Left ventricle myocardium inferior (tissue), 1 donor: Measurements from ENCODE around the gene NUP54. TPM values are rescaled to one million over a fixed set of nuclear protein-coding genes. Genes with fewer than 3 reads are reported as not detected.

Source experiments
- DNase-seq: peaks from one replicate; pipeline ENCODE4 v3.0.0-alpha.2; 2020
- H3K27ac ChIP-seq: fragments of 200-600 bp; replicated peaks from 2 replicates; pipeline ENCODE4 v1.8.0; 2021
- H3K27me3 ChIP-seq: fragments of 200-600 bp; 2 replicates; pipeline ENCODE4 v1.8.0; 2021; ENCODE audit warnings: low read depth
- H3K36me3 ChIP-seq: fragments of 200-600 bp; 2 replicates; pipeline ENCODE4 v1.8.0; 2021
- H3K4me1 ChIP-seq: fragments of 200-600 bp; 2 replicates; pipeline ENCODE4 v1.8.0; 2021
- H3K4me3 ChIP-seq: fragments of 200-600 bp; 2 replicates; pipeline ENCODE4 v1.8.0; 2021; ENCODE audit warnings: mild to moderate bottlenecking, moderate library complexity
- H3K9me3 ChIP-seq: fragments of 200-600 bp; replicated peaks from 2 replicates; pipeline ENCODE4 v1.8.0; 2021
- intact Hi-C: fragments of 100-400 bp; cut with micrococcal nuclease; formaldehyde crosslinking; loops from one replicate; pipeline ENCODE4 v1.11.0; 2022
- total RNA-seq: library from RNA; stranded (reverse); fragmentation: NEBNext Ultra II Directional; extraction: Animal tissue kit (Norgen Biotek cat#: 25700); gene quantifications from one replicate; pipeline ENCODE4 v1.2.1, GENCODE V29; 2021
- TF ChIP-seq, protein P1 (sequence below): fragments of 200-600 bp; IDR thresholded peaks from 2 replicates; pipeline ENCODE4 v1.8.0; 2021; ENCODE audit warnings: antibody characterized with exemption, mild to moderate bottlenecking, borderline replicate concordance
- donor health status: DM: no; HTN: yes; CAD: no; lungs with severe emphysema.

NUP54 gene
- total RNA-seq, 1 donor from 2014 or later = 18.0 TPM

DNA sequence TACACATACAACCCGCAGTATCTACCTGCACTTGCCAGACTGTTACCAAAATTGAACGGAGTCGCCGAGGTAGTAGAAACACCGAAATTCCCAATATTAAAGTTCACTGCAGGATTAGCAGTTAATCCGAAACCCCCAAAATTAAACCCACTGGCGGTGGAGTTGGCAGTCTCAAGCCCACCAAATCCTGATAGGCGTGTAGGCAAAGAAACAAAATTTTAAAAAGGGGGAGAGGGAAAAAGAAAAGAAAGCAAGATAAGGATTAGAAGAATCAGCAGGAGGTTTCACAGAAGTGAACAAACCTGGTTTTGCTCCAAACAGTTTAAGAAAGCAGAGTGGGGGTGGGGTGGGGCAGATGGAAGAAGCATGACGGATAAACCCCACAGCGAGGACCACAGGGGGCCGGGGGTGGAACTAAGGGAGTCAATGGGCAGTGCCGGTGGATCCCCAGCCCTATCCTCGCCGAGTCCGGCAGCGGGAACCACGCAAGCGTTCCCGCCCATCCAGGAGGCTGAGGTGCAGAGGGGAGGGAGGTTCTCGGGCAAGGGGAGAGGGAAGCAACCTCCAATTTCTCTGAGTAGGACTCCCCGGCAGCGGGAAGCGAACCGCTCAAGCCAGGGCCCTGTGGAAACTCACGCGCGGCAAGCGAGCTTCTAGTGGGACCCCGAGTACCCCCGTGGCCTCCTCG is 599 bp downstream of the NUP54 start:
- H3K4me1 ChIP-seq = peaks cover 53% of the 10 kb centered on the region
- intact Hi-C loops = no loop called here
- H3K36me3 ChIP-seq = peaks cover 15% of the 10 kb centered on the region
- H3K27ac ChIP-seq = peak overlapping the region; percentile 93
- H3K9me3 ChIP-seq = no peaks in the 10 kb centered on the region
- TF ChIP-seq, protein P1, sequence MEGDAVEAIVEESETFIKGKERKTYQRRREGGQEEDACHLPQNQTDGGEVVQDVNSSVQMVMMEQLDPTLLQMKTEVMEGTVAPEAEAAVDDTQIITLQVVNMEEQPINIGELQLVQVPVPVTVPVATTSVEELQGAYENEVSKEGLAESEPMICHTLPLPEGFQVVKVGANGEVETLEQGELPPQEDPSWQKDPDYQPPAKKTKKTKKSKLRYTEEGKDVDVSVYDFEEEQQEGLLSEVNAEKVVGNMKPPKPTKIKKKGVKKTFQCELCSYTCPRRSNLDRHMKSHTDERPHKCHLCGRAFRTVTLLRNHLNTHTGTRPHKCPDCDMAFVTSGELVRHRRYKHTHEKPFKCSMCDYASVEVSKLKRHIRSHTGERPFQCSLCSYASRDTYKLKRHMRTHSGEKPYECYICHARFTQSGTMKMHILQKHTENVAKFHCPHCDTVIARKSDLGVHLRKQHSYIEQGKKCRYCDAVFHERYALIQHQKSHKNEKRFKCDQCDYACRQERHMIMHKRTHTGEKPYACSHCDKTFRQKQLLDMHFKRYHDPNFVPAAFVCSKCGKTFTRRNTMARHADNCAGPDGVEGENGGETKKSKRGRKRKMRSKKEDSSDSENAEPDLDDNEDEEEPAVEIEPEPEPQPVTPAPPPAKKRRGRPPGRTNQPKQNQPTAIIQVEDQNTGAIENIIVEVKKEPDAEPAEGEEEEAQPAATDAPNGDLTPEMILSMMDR = no peak
- DNase-seq = peak; percentile 18
- H3K4me3 ChIP-seq = peak overlapping the region; percentile 98
- no peaks in the 10 kb centered on the region for H3K27me3 ChIP-seq

DNA sequence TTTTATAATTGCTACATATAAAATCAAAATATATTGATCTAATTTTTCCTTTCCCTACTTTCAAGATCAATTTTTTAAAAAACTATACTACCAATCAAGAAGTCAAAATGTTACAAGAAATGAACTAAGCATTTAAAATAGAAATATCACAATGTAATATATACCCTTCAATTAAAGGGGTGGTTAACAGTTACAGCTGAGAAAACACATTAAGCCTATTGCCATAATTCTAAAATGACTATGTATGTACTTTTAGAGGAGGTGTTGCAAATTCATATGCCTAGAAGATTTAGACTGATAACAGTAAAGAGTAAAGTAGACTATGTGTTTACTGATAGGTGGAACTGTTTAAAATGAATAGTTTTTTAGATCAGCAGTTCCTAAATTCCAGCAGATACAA is 3.7 kb downstream of the NUP54 start:
- TF ChIP-seq, protein P1 = no peak
- DNase-seq = no peak
- Histone ChIP-seq H3K4me3 (no peak overlapping the region), H3K27me3 (no peaks in the 10 kb centered on the region), H3K4me1 (peaks cover 48% of the 10 kb centered on the region), H3K27ac (no peak overlapping the region), H3K9me3 (no peaks in the 10 kb centered on the region), H3K36me3 (peaks cover 45% of the 10 kb centered on the region)
- intact Hi-C loops = no loop called here

GRCh38 chr4:76141241-76141640 is 7.0 kb downstream of the NUP54 start:
- Histone ChIP-seq H3K4me1 (peaks cover 16% of the 10 kb centered on the region), H3K36me3 (peaks cover 70% of the 10 kb centered on the region), H3K9me3 (no peaks in the 10 kb centered on the region), H3K4me3 (no peak overlapping the region), H3K27ac (no peak overlapping the region), H3K27me3 (no peaks in the 10 kb centered on the region)
- TF ChIP-seq, protein P1 = no peak
- DNase-seq = no peak
- intact Hi-C loops = no loop called here

GRCh38 chr4:76127754-76128153 is 20.4 kb downstream of the NUP54 start:
- intact Hi-C loops = no loop called here
- H3K9me3 ChIP-seq = no peaks in the 10 kb centered on the region
- H3K27ac ChIP-seq = no peak overlapping the region
- H3K27me3 ChIP-seq = no peaks in the 10 kb centered on the region
- no peak for DNase-seq
- peaks cover 57% of the 10 kb centered on the region for H3K36me3 ChIP-seq
- TF ChIP-seq, protein P1 = no peak
- H3K4me3 ChIP-seq = no peak overlapping the region
- H3K4me1 ChIP-seq = no peaks in the 10 kb centered on the region

DNA sequence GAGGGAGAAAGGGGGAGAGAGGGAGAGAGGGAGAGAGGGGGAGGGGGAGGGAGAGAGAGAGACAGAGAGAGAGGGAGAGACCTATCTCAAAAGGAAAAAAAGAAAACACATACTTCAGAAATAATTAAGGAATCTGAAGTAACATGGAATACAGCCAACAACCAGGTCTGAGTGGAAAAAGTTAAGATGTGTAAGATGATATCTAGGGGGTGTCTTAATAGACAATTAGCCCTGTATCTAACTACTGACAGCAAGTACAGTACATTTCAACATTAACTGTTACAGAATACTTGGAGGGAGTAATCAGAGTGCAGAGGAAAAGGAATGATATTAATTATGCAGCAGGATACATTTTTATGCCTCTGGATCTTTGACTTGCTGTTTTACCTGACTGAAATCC is 22.4 kb downstream of the NUP54 start:
- Histone ChIP-seq H3K4me3 (no peak overlapping the region), H3K4me1 (no peaks in the 10 kb centered on the region), H3K27me3 (no peaks in the 10 kb centered on the region), H3K36me3 (peaks cover 69% of the 10 kb centered on the region), H3K27ac (no peak overlapping the region), H3K9me3 (no peaks in the 10 kb centered on the region)
- intact Hi-C loops = no loop called here
- TF ChIP-seq, protein P1 = no peak
- DNase-seq = no peak
